NCI-H1105 treated with DMSO at 0.1 percent for 48 hours (cell line): ENCODE results near the gene MPL.
A peak's percentile ranks its signal among the peaks of the same experiment; 100 is the strongest.

Experiments used
- DNase-seq: peaks from one replicate; lab custom pipeline; 2025; lab: John Stamatoyannopoulos, UW

The MPL gene

DNA sequence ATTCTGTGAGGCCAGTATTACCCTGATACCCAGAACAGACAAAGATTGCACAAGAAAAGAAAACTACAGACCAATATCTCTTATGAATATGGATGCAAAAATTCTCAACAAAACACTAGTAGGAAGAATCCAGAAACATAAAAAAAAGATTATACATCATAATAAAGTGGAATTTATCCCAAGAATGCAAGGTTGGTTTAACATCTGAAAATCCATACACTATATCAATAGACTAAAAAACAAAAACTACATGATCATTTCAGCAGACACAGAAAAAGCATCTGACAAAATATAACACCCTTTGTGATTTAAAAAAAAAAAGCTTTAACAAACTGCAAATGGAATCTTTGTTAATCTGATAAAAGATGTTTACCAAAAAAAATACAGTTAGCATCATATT is 12.2 kb upstream of the MPL start:
- DNase-seq, result no peak

DNA sequence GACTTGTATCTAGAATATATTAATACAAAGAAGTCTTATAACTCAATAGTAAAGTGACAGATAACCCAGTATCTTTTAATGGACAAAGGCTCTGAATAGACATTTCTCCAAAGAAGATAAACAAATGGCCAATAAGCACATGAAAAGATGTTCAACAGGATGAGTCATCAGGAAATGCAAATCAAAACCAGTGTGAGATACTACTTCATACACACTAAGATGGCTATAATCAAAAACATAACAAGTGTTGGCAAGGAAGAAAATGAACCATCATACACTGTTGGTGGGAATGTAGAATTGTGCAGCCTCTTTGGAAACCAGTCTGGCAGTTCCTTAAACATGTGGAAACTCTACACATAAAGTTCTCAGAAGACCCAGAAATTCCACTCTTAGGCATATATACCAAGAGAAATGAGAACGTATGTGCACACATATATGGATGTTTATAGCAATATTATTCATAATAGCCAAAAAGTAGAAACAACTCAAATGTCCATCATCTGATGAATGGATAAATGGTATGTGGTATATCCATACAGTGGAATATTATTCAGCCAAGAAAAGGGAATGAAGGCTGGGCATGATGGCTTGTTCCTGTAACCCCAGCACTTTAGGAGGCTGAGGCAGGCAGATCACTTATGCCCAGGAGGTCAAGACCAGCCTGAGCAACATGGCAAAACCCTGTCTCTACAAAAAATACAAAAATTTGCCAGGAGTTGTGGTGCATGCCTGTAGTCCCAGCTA is 9.9 kb upstream of the MPL start:
- DNase-seq, result no peak

DNA sequence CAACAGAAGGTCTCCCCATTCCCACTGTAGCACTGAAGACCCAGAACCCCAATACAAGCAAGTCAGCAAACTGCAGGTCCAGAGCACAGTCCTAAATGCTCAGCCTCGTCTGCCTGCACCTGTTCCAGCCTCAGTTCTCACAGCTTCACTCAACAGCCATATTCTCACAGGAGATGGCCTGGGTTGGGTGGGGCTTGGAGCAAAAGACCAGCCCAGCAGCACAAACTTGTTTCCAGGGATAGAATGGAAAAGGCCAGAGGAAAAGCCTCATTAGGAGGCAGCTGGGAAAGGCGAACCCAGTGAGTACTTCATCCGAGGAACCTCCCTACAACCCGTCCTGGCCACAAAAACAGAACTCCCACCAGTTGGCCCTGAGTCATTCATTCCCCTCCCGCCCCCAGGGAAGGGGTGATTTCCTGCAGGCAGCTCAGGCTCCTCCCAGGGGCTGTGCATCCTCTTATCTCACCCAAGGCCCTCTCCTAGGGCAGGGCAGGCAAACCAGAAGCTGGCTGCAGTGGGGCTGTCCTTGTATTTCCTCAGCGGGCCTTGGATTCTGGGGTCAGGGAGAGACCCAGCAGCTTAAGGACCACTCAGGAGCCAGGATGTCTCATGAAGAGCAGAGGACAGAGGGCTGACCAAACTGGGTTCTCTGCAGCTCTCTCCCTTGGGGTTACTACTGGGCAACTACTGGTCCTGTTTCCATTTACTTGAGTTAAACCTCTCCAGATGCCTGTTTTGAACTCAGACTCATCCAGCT is 7.4 kb upstream of the MPL start:
- no peak for DNase-seq

DNA sequence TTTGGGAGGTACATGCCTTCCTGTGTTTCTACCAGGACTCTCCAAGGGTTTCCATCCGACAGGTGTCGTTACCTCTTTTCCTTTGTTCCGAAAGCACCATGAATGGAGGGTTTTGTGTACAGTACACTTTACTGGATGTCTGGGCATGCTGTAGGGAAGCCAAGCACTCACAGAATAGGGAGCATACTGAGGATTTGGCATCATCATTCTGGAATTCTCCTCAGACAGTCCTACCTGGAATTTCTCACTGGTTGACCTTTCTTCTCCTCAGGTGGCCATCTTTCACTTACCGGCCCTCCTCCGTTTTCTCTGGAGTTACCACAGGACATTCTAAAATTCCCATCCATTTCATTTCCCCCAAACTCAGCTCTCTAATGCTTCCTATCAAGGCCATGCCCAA is 5.9 kb upstream of the MPL start:
- no peak for DNase-seq

DNA sequence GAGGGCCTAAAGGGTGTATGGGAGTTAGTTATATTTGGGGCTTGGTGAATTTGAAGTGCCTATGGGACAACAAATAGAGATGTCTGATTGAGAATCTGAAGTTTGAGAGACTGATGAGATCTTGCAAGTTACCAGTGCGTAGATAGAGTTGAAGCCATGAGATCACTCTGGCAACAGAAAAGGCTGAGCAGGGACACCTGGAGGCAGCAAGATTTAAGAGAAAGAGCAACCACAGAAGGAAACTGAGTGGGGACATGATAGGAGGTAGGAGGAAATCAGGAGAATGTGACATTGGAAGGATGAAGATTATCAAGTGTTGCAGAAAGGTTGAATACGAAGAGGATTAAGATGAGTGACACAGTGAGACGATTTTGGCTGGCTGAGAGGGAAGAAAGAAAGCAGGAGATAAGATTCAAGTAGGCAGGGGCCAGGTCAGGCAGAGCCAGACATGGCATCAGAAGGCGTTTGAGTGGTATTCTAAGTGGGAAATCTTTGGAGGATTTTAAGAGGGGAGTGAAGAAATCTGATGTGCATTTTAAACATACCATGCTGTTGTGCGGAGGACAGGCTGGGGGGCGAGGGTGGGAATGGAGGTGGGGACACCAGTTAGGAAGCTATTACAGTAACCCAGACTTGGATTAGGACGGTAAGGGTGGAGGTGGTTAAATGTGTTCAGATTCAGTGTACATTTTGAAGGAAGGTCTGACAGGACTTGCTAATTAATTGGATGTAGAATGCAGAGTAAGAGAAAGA is 3.0 kb upstream of the MPL start:
- DNase-seq, result no peak

DNA sequence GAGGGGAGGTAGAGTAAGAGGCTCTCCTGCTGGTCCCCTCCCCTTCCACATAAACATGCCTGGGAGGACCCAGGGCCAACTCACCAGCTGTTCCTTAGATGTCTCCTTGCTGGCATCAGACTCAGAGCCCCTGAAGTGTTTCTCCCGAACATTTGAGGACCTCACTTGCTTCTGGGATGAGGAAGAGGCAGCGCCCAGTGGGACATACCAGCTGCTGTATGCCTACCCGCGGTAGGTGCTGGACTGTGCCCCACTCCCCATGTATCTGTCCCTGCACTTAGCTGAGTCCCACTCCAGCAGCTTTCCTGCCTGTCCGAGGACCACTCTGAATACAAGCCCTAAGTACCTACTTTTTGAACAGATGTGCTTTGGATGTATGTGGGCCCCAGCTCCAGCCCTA is 383 bp downstream of the MPL start:
- no peak for DNase-seq

DNA sequence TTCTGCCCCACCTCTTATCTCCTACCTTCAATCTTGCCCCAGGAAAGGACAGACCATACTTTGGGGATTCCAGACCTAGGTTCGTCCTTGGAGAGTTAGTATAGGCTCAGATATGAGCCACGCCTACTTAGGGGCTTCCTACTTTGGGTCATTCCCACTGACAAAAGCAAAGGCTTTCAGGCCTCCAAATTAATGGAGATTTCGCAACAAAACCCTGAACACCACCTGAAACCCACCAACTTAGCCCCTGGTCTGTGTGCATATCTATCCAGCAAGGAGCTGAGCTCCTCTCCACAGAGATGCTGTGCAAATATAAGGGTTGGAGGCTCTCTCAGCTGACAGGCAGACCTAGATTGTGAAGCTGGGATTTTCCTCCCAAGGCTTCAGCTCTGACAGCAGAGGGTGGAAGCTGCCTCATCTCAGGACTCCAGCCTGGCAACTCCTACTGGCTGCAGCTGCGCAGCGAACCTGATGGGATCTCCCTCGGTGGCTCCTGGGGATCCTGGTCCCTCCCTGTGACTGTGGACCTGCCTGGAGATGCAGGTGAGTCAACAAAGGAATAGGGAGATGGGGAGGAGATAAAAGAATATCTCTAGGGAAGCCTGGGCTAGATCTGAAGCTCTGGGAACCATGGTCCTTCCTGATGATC is 2.1 kb downstream of the MPL start:
- no peak for DNase-seq

DNA sequence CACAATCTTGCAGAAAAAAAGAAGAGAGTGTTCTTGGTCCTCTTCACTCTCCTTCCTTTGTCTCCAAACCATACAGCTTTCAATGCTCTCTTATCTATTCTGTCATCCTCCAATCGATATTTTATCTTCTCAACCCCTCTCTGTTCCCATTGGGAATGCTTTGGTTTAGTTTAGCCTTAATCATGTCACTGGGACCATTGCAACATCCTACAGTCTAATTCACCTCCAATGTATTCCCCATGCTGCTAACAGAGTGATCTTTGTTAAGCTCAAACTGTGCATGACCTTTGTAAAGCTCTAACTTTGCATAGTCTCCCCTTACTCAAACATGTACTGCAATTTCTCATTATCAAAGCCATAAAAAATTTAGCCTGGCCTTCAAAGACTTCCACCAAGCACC is 2.9 kb downstream of the MPL start:
- DNase-seq, result no peak

DNA sequence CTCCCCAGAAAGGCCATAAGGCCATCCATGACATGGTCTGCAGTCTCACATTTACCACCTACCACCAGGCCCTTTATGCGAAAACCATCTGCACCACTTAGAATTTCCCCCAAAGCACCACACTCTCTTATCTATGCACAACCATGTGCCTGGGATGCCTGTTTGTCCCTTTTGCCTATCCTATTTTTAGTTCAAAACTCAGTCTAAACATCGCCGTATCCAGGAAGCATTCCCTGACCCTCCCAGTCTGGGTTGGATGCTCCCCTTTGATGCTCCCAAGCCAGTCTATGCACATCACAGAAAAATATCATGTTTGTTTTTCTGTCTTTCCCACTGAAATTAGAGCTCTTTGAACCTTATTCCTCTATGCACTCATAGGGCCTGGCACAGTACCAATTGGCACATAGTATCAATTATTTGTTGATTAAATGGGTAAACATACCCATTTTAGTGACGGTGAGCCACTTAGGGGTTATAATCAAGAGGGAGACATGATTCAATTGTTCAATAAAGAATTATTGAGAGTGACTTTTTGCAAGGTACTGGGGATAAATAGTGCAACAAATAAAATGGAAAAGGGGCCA is 6.7 kb downstream of the MPL start:
- DNase-seq, result no peak

DNA sequence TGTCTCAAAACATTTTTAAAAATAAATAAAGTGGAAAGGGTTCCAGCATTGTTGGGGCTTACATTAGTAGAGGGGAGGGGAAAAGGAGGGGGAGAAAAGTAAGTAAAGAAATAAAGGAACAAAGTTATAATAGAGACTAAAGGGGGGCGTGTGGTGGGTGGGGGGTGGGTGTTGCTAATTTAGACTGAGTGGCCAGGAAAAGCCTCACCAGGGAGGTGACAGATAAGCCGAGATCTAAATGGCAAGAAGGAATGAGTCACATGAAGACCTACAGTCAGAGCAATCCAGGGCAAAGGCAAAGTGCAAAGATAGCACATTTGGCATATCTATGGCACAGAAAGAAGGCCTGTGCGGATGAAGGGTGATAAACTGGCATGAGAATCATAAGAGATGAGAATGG is 7.5 kb downstream of the MPL start:
- DNase-seq, result no peak

DNA sequence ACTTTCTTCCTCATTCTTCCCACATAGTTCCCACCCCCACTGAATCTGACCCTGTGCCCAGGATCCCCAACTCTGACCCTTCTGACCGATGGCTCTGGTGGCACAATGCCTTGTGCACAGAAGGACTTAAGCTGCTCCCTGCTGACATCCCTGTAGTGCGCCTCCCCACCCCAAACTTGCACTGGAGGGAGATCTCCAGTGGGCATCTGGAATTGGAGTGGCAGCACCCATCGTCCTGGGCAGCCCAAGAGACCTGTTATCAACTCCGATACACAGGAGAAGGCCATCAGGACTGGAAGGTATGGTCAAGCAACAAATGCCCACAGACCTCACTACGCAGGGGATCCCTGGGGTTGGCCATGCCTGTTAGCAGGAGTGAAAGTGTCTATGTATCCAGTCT is 9.0 kb downstream of the MPL start:
- no peak for DNase-seq

DNA sequence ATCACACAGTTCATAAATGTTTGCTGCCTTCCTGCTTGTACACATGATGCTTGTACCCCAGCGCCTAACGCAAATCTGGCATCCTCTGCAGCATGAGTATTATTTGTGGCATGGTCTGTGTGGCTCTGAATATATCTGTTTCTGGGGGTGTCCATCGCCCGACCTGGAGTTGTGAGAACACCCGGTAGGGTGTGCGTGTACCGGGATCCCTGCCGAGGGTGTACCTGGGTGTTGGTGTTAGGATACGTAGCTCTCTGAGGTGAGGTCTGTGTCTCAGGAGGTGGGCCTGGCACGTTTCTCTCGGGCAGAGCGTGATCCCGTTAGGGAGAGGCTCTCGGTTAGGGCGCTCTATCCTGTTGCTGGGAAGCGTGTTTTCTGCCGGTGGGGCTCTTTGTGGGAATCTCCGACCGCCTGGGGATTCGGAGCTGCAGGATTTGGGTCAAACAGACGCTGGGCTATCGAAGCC is 10.8 kb downstream of the MPL start:
- DNase-seq, result peak; percentile 90

DNA sequence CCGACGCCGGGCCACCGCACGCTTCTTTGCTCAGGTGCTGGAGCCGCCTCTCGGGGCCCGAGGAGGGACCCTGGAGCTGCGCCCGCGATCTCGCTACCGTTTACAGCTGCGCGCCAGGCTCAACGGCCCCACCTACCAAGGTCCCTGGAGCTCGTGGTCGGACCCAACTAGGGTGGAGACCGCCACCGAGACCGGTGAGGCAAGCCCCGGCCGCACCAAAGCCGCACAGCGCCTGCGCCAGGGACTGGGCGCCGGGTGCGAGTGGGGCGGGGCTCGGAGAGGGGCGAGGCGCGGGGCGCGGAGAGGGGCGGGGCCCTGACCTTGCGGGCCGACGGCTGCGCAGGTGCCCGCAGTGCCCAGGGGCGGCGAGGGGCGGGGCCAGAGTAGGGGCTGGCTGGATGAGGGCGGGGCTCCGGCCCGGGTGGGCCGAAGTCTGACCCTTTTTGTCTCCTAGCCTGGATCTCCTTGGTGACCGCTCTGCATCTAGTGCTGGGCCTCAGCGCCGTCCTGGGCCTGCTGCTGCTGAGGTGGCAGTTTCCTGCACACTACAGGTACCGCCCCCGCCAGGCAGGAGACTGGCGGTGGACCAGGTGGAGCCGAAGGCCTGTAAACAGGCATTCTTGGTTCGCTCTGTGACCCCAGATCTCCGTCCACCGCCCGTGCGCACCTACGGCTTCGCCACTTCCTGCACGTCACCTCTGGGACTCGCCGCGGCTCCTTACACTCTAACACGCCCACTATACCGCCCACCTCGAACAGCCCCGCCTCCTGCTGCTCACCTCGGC is 11.4 kb downstream of the MPL start:
- peak; percentile 93 for DNase-seq

DNA sequence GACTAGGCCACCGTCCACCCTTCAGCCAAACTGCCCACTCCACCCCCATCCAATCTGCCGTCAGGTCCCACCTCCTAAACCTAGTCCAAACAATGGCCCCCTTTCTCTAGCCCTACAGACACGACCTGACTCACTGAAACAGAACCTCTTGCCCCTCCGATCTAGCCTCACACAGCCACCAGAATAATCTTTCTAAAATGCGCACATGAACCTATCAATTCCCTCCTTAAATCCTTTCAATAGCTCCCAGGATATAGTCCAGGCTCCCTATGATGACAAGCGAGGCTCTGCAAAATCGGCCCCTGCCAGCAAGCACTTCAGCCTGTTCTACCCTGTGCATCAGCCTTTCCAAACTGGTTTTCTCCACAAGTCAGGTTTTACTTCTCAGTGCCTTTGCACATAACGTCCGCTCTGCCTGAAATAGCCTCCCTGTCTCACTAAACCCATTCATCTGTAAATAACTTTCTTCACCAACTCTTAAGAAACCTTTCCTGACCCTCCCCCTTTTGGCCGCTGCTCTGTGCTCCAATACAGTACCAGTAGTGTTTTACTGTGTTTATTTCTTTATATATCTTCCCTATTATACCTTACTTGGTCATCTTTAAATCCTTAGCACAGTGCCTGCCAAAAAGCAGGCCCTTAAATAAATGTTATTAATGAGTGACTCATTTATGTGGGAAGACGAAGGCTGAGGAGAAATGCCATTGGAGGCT is 12.1 kb downstream of the MPL start:
- no peak for DNase-seq

DNA sequence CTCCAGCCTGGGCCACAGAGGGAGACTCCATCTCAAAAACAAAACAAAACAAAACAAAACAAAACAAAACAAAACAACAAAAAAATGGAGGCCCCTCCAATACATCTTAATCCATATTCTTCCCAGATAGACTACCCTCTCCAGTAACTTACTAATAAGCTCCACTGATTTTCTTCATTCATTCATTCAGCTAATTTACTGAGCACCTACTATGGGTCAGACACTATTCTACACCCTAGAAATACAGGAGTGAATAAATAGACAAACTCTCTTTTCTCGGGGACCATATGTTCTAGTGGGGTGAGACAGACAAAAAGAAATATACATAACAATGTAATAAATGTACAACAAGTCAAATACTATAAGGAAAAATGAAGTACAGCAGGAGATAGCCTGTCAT is 13.4 kb downstream of the MPL start:
- DNase-seq, result no peak

DNA sequence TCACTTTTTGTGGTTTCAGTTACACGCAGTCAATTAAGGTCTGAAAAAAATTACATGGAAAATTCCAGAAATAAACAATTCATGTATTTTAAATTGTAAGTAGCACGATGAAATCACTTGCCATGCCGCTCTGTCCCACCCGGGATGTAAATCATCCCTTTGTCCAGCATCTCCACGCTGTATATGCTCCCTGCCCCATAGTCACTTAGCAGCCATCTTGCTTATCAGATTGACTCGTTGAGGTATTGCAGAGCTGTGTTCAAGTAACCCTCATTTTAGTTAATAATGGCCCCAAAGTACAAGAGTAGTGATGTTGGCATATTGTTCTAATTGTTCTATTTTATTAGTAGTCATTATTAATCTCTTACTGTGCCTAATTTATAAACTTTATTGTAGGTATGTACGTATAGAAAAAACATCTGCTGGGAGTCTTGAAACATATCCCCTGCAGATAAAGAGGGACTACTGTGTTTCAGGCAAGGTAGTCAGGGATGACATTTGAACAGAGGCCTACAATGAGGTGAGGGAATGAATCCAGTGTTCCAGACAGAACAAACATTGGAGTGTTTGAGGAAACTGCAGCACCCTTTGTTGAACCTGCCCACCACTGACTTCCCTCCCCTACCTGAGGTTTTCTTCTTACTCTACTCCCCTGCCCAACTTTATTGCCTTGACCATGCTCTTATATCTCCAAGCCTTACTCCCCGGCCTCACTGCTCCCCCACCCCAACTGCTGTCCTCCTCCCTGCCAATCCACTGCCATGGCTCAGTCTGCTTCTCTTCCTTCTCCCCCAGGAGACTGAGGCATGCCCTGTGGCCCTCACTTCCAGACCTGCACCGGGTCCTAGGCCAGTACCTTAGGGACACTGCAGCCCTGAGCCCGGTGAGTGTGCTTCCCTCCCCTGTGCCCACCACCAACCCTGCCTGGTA is 14.1 kb downstream of the MPL start:
- no peak for DNase-seq

DNA sequence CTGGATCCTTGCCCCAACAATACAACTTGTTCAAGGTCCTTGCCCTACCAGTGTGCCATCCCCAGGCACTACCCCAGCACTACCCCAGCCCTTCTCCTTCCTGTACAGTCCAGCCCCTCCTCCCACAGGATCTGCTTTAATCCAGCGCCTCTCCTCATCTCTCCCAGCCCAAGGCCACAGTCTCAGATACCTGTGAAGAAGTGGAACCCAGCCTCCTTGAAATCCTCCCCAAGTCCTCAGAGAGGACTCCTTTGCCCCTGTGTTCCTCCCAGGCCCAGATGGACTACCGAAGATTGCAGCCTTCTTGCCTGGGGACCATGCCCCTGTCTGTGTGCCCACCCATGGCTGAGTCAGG is 14.7 kb downstream of the MPL start:
- no peak for DNase-seq

DNA sequence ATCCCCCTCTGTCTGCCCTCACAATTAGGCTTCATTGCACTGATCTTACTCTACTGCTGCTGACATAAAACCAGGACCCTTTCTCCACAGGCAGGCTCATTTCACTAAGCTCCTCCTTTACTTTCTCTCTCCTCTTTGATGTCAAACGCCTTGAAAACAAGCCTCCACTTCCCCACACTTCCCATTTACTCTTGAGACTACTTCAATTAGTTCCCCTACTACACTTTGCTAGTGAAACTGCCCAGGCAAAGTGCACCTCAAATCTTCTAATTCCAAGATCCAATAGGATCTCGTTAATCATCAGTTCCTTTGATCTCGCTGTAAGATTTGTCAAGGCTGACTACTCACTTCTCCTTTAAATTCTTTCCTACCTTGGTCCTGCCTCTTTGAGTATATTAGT is 15.3 kb downstream of the MPL start:
- no peak for DNase-seq

DNA sequence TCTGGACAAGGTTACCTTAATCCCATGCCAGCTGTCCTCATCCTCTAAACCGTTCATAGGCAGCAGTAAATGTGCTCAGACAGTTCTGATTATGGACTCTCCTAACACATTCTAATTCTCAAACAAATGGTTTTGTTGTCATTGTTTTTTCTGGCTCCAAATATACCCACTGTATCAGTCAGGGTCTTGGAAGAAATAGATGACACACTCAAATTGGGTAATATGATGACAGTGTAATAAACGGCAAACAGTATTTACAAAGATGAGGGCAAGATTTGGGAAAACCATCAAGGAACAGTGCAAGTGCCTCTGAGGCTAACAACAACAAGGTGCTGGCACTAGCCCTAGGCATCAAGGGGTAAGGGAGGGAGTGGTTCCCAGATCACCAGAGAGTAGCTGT is 16.9 kb downstream of the MPL start:
- no peak for DNase-seq

DNA sequence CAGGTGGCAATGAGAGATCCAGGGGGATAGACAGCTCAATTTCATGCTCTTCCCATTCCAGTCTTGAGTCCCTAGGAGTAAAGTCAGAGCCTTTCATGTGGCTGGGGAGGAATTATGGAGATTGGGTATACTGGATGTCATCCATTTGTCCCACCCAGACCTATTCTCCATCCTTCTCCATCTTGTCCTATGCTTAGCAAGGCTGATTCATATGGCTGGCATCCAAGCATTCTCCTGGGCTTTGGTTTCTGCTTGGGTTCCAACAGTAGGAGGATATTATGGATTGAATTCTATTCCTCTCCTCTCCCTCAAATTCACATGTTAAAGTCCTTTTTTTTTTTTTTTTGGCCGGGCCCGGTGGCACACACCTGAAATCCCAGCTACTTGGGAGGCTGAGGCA is 17.3 kb downstream of the MPL start:
- DNase-seq, result no peak
